ENCODE measurements around the gene SLC2A10.

DNA sequence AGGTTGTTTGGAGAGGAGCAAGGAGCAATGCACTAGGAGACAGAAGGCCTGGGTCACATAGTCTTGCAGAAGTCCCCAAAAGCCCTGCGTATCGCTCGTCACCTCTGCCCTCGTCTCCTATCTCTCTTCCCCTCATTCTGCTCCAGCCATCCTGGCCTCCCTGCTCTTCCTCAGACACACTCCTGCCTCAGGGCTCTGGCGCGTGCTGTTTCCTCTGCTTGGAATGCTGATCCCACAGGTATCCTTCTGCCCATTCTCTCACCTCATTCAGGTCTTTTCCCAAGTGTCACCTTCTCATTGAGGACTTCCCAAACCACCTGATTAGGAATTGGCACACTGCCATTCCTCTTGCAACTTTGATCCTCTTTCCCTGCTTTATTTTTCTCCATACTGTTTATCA is 9.0 kb upstream of the SLC2A10 start:
- no peak for TF ChIP-seq GATAD2B (conservative IDR thresholded peaks at IDR 0.05; ENCODE audit: low read depth)
- TF ChIP-seq CTCF (IDR thresholded peaks at IDR 0.05 in 2 of 3, conservative IDR thresholded peaks at IDR 0.05 in 1 of 3; ENCODE audit: control insufficient read depth in 2 of 3, extremely low read depth in 1 of 3, insufficient read depth in 1 of 3, low read depth in 3 of 3, low read length in 3 of 3), result no peak
- no peak for TF ChIP-seq NFYB (IDR thresholded peaks at IDR 0.05; ENCODE audit: insufficient read depth, low read depth, low read length)
- TF ChIP-seq SUZ12 (IDR thresholded peaks at IDR 0.05; ENCODE audit: unreplicated experiment), result no peak
- TF ChIP-seq EGR1 (IDR thresholded peaks at IDR 0.05; ENCODE audit: borderline replicate concordance in 1 of 2, low read depth in 2 of 2, low read length in 2 of 2), result no peak
- no peak for TF ChIP-seq BHLHE40 (IDR thresholded peaks at IDR 0.05; ENCODE audit: borderline replicate concordance in 1 of 2, low read depth in 2 of 2, low read length in 1 of 2)
- TF ChIP-seq, protein P1, sequence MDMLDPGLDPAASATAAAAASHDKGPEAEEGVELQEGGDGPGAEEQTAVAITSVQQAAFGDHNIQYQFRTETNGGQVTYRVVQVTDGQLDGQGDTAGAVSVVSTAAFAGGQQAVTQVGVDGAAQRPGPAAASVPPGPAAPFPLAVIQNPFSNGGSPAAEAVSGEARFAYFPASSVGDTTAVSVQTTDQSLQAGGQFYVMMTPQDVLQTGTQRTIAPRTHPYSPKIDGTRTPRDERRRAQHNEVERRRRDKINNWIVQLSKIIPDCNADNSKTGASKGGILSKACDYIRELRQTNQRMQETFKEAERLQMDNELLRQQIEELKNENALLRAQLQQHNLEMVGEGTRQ (IDR thresholded peaks at IDR 0.05; ENCODE audit: borderline replicate concordance, low read depth, low read length), result no peak
- no peak for TF ChIP-seq FOXK2 (IDR thresholded peaks at IDR 0.05)
- no peak for TF ChIP-seq DPF2 (IDR thresholded peaks at IDR 0.05)
- no peak for TF ChIP-seq GABPA (IDR thresholded peaks at IDR 0.05; ENCODE audit: low read depth)
- no peak for TF ChIP-seq EP300 (IDR thresholded peaks at IDR 0.05; ENCODE audit: borderline replicate concordance in 1 of 2, control insufficient read depth in 1 of 2, low read depth in 2 of 2, low read length in 2 of 2)
- no peak for TF ChIP-seq POLR2A (IDR thresholded peaks at IDR 0.05; ENCODE audit: low read depth, low read length)
- no peak for TF ChIP-seq FOXM1 (IDR thresholded peaks at IDR 0.05; ENCODE audit: low read depth, low read length)
- TF ChIP-seq JUND (IDR thresholded peaks at IDR 0.05; ENCODE audit: low read depth, low read length), result no peak

Data from GM12878 (cell line).